ENCODE results near the gene CDH23. TPM values are rescaled to one million over a fixed set of nuclear protein-coding genes. Genes with fewer than 3 reads are reported as not detected.

Gene CDH23
- total RNA-seq, 4 donors from 2014 or later: 2.9 to 16.1 (median 5.9) TPM

DNA sequence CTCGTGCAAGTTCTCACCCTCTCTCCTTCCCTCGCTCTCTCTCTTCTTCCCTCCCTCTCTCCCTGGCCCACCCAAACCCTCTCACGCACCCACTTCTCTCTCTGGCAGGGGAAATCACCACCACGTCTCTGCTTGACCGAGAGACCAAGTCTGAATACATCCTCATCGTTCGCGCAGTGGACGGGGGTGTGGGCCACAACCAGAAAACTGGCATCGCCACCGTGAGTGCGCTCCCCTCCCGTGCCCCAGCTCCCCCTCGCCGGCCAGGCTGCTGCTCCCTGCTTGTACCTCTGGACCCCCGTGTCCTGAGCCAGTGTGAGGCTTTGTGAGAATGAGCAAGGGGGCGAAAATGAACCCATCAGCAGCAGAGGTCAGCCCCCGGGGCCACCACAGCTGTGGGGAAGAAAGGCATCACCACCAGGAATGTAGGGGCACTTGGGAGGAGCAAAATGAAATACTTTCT is 297.4 kb downstream of the CDH23 start:
- WGBS, 2 donors (ENCODE audit: low coverage in 1 of 2): 50 to 64% methylated on average over 1 to 17 of the region's 18 CpGs
- in situ Hi-C loops (cut with MboI; ENCODE audit: low pct_ligation_motif_present in 1 of 4, low pct_unique_long_range_greater_than_20kb in 1 of 4, low sequenced_read_pairs in 3 of 4) (no loop called here), intact Hi-C loops (cut with DNase I; ENCODE audit: low total_unique reads) (loop anchor here (10.0 kb wide), 1 partner anchor 111 kb away; no protein-coding TSS in a partner anchor)
- Histone ChIP-seq H3K27me3 (no peaks in the 10 kb centered on the region), H3K4me3 (no peak overlapping the region), H3K4me1 (peaks cover 4 to 6% (median 5%) of the 10 kb centered on the region in 4 donors), H3K27ac (peak overlapping the region; percentile 36 to 66 (median 52)), H3K9me3 (no peaks in the 10 kb centered on the region), H3K36me3 (no peaks in the 10 kb centered on the region)
- DNase-seq: no peak
- TF ChIP-seq POLR2AphosphoS5 (IDR thresholded peaks at IDR 0.05) (no peak), POLR2A (IDR thresholded peaks at IDR 0.05) (no peak)

DNA sequence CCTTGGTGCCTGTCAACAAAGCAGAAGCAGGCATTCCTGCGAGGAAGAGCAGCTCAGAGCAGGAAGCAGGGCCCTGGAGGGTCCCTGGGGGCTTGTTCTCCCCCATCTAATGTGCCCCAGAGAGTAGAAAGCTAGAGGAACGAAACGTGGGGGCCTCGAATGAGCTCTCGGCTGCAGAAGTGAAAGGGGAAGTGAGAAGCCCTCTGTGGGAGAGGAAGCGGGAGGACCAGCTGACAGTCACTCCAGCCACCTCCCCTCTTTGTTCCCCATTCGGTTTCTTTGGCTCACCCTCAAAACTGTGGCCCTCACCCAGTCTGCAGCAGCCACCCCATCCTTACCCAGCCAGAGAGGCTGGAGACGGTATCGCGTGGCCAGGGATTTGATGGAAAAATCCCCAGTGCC is 297.8 kb downstream of the CDH23 start:
- DNase-seq: peak; percentile 72
- H3K27me3 ChIP-seq: no peaks in the 10 kb centered on the region
- peak overlapping the region; percentile 36 to 66 (median 52) for H3K27ac ChIP-seq
- intact Hi-C loops (cut with DNase I; ENCODE audit: low total_unique reads) (loop anchor here (10.0 kb wide), 1 partner anchor 110 kb away; no protein-coding TSS in a partner anchor), in situ Hi-C loops (cut with MboI; ENCODE audit: low pct_ligation_motif_present in 1 of 4, low pct_unique_long_range_greater_than_20kb in 1 of 4, low sequenced_read_pairs in 3 of 4) (no loop called here)
- no peaks in the 10 kb centered on the region for H3K36me3 ChIP-seq
- H3K4me1 ChIP-seq: peaks cover 4 to 6% (median 5%) of the 10 kb centered on the region in 4 donors
- TF ChIP-seq, protein P1, sequence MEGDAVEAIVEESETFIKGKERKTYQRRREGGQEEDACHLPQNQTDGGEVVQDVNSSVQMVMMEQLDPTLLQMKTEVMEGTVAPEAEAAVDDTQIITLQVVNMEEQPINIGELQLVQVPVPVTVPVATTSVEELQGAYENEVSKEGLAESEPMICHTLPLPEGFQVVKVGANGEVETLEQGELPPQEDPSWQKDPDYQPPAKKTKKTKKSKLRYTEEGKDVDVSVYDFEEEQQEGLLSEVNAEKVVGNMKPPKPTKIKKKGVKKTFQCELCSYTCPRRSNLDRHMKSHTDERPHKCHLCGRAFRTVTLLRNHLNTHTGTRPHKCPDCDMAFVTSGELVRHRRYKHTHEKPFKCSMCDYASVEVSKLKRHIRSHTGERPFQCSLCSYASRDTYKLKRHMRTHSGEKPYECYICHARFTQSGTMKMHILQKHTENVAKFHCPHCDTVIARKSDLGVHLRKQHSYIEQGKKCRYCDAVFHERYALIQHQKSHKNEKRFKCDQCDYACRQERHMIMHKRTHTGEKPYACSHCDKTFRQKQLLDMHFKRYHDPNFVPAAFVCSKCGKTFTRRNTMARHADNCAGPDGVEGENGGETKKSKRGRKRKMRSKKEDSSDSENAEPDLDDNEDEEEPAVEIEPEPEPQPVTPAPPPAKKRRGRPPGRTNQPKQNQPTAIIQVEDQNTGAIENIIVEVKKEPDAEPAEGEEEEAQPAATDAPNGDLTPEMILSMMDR (IDR thresholded peaks at IDR 0.05): no peak
- TF ChIP-seq EP300 (IDR thresholded peaks at IDR 0.05; ENCODE audit: low read depth): no peak
- no peak for TF ChIP-seq POLR2AphosphoS5 (IDR thresholded peaks at IDR 0.05)
- no peak for TF ChIP-seq POLR2A (IDR thresholded peaks at IDR 0.05)
- H3K4me3 ChIP-seq: no peak overlapping the region
- H3K9me3 ChIP-seq: no peaks in the 10 kb centered on the region
- 62% methylated on average over 10 of the region's 10 CpGs; no CpG with 5 or more reads in 1 of the 2 donors for WGBS, 2 donors (ENCODE audit: low coverage in 1 of 2)

DNA sequence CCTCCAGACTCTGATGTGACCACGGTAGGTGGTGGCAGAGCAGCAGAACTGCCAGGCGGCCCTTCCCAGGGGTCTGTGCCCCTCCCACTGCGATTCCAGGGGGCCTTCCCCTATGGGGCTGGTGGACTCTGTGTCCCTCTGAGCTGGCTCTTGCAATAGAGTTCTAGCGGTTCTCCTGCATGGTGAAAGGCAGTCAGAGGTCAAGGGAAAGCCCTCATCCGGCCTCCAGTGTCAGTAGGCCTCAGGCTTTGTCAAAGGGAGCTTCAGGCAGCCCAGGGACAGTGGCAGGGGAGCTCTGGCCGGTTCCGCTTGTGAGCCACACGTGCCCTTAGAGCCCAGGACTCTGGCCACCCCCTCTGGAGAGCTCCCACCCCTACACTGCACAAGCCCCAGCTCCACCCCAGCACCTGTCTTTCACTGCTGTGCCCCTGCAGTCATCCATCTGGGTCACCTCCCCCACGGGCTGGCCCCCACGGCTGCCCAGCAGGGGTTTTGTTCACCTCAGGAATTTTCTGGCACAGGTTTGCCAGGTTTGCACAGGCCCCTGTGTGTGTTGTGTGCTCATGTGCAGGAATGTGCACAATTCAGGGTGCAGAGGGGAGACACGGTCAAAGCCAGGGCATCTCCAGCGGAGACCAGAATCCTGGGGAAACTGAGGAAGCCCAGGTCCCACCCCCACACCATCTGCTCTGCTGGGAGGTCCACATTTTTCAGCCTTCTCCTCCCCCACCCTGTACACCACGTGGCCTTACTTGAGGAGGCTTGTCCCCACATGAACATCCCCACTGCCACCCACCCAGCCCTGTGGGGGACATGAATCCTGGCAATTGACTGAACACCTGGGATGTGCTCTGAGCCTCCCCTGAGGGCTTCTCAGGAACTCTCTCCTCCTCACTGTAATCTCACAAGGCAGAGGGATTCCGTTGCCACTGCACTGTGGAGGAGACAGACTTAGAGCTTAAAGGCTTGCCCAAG is 299.1 kb downstream of the CDH23 start:
- Histone ChIP-seq H3K9me3 (no peaks in the 10 kb centered on the region), H3K4me3 (no peak overlapping the region), H3K27me3 (no peaks in the 10 kb centered on the region), H3K27ac (peak overlapping the region in 1 of 4 donors; percentile 29), H3K4me1 (peaks cover 4 to 6% (median 5%) of the 10 kb centered on the region in 4 donors), H3K36me3 (no peaks in the 10 kb centered on the region)
- no peak for DNase-seq
- TF ChIP-seq, protein P1 (IDR thresholded peaks at IDR 0.05): no peak
- TF ChIP-seq POLR2A (IDR thresholded peaks at IDR 0.05): no peak
- no peak for TF ChIP-seq EP300 (IDR thresholded peaks at IDR 0.05; ENCODE audit: low read depth)
- TF ChIP-seq POLR2AphosphoS5 (IDR thresholded peaks at IDR 0.05): no peak
- in situ Hi-C loops (cut with MboI; ENCODE audit: low pct_ligation_motif_present in 1 of 4, low pct_unique_long_range_greater_than_20kb in 1 of 4, low sequenced_read_pairs in 3 of 4) (no loop called here), intact Hi-C loops (cut with DNase I; ENCODE audit: low total_unique reads) (loop anchor here (10.0 kb wide), 1 partner anchor 109 kb away; no protein-coding TSS in a partner anchor)
- 87% methylated on average over 12 of the region's 14 CpGs; no CpG with 5 or more reads in 1 of the 2 donors for WGBS, 2 donors (ENCODE audit: low coverage in 1 of 2)

DNA sequence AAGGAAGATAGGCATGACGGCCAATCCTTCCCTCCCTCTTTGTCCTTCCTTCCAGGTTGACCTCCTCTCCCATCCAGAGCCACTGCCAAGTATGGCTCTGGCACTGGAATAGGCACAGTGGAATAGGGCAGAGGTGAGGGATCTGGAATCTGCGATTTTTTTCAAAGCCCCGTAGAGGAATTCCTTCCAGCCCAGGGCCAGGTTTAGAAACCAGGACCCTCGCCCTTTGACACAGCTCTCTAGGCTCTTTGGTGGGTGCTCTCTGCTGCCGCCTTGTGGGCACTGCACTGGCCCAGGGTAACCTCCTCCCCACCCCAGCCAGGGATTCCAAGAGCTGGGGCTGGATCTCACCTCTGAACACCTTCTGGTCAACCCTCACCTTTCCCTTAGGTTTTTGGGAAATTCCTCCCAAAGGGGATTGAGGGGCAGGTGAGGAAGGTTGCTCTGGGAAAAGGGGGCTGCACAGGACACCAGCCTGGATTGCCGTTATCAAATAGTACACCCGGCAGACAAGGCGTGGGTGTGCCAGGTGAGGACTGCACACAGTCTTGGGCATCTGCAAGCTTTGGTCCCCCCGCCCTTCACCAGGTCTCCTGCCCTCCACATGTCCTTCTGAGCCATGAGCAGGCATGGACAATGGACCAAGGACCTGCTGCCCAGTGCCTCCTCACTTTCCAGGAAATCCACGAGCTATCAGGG is 300.1 kb downstream of the CDH23 start:
- 43% methylated on average over 10 of the region's 10 CpGs; no CpG with 5 or more reads in 1 of the 2 donors for WGBS, 2 donors (ENCODE audit: low coverage in 1 of 2)
- intact Hi-C loops (cut with DNase I; ENCODE audit: low total_unique reads) (loop anchor here (10.0 kb wide), 1 partner anchor 108 kb away; no protein-coding TSS in a partner anchor), in situ Hi-C loops (cut with MboI; ENCODE audit: low pct_ligation_motif_present in 1 of 4, low pct_unique_long_range_greater_than_20kb in 1 of 4, low sequenced_read_pairs in 3 of 4) (no loop called here)
- Histone ChIP-seq H3K27ac (no peak overlapping the region), H3K9me3 (no peaks in the 10 kb centered on the region), H3K4me1 (peaks cover 4 to 6% (median 5%) of the 10 kb centered on the region in 4 donors), H3K36me3 (no peaks in the 10 kb centered on the region), H3K4me3 (no peak overlapping the region), H3K27me3 (no peaks in the 10 kb centered on the region)
- DNase-seq: peak; percentile 80
- TF ChIP-seq POLR2AphosphoS5 (IDR thresholded peaks at IDR 0.05) (no peak), EP300 (IDR thresholded peaks at IDR 0.05; ENCODE audit: low read depth) (no peak)
- TF ChIP-seq, protein P1 (IDR thresholded peaks at IDR 0.05): peak; percentile 86 to 90 (median 88)

Measured in transverse colon (tissue), 4 donors.